Neural progenitor cell (in vitro differentiated cells): Measurements from ENCODE around the gene SBNO1. TPM values are rescaled to one million over a fixed set of nuclear protein-coding genes. Genes with fewer than 3 reads are reported as not detected.

Experiments
- DNase-seq: peaks from one replicate; pipeline ENCODE4 v3.0.0-alpha.2; 2016; ENCODE audit warnings: low spot score
- H2AFZ ChIP-seq: fragments of 200-600 bp; sonication (generic); replicated peaks from 2 replicates; pipeline ENCODE4 v1.6.1; 2016; ENCODE audit warnings: antibody characterized with exemption
- H3F3A ChIP-seq: fragments of 200-600 bp; sonication (generic); 2 replicates; pipeline ENCODE4 v1.6.1; 2016; ENCODE audit warnings: antibody characterized with exemption, low read depth
- H3K27ac ChIP-seq: fragments of 200-600 bp; sonication (generic); 2 replicates; pipeline ENCODE4 v1.5.1; 2016; ENCODE audit warnings: mild to moderate bottlenecking
- H3K27me3 ChIP-seq: fragments of 200-600 bp; sonication (generic); 2 replicates; pipeline ENCODE4 v1.6.1; 2016; ENCODE audit warnings: mild to moderate bottlenecking, moderate library complexity
- H3K36me3 ChIP-seq: fragments of 200-600 bp; sonication (generic); 2 replicates; pipeline ENCODE4 v1.5.1; 2016
- H3K4me1 ChIP-seq: fragments of 200-600 bp; sonication (generic); 2 replicates; pipeline ENCODE4 v1.6.1; 2016; ENCODE audit warnings: mixed run types
- H3K4me2 ChIP-seq: fragments of 200-600 bp; sonication (generic); 2 replicates; pipeline ENCODE4 v1.6.1; 2016
- H3K4me3 ChIP-seq: fragments of 200-600 bp; sonication (generic); 2 replicates; pipeline ENCODE4 v1.5.1; 2016
- H3K79me2 ChIP-seq: fragments of 200-600 bp; sonication (generic); 2 replicates; pipeline ENCODE4 v1.6.1; 2016; ENCODE audit warnings: low read depth
- H3K9ac ChIP-seq: fragments of 200-600 bp; sonication (generic); 2 replicates; pipeline ENCODE4 v1.6.1; 2016
- H3K9me3 ChIP-seq: fragments of 200-600 bp; sonication (generic); 2 replicates; pipeline ENCODE4 v1.5.1; 2016; ENCODE audit warnings: low read depth
- H4K20me1 ChIP-seq: fragments of 200-600 bp; sonication (generic); 2 replicates; pipeline ENCODE4 v1.6.1; 2016; ENCODE audit warnings: low read depth
- H3K27ac Mint-ChIP-seq: 3 replicates; pipeline ENCODE4 v1.8.0; 2021; ENCODE audit warnings: mixed read lengths
- H3K27me3 Mint-ChIP-seq: 2 replicates; pipeline ENCODE4 v1.8.0; 2022; ENCODE audit warnings: low read depth, mild to moderate bottlenecking, inconsistent platforms, moderate library complexity, mixed read lengths; ENCODE audit not compliant: insufficient read depth
- H3K36me3 Mint-ChIP-seq: 3 replicates; pipeline ENCODE4 v1.8.0; 2021; ENCODE audit warnings: mixed read lengths
- H3K4me1 Mint-ChIP-seq: 3 replicates; pipeline ENCODE4 v1.8.0; 2021; ENCODE audit warnings: mixed read lengths
- H3K4me3 Mint-ChIP-seq: 3 replicates; pipeline ENCODE4 v1.8.0; 2021; ENCODE audit warnings: mild to moderate bottlenecking, moderate library complexity, mixed read lengths
- H3K9me3 Mint-ChIP-seq: 3 replicates; pipeline ENCODE4 v1.8.0; 2020; ENCODE audit warnings: mixed read lengths
- CTCF ChIP-seq: fragments of 200-600 bp; sonication (generic); IDR thresholded peaks from 2 replicates; pipeline ENCODE4 v1.5.1; 2017; ENCODE audit warnings: antibody characterized with exemption, mild to moderate bottlenecking
- EZH2 ChIP-seq: fragments of 200-600 bp; sonication (generic); IDR thresholded peaks from 2 replicates; pipeline ENCODE4 v1.6.1; 2017; ENCODE audit warnings: antibody characterized with exemption, mild to moderate bottlenecking, moderate library complexity
- EZH2phosphoT487 ChIP-seq: fragments of 200-600 bp; sonication (generic); IDR thresholded peaks from 2 replicates; pipeline ENCODE4 v1.6.1; 2017; ENCODE audit warnings: antibody characterized with exemption
- total RNA-seq: library from RNA; depleted of rRNA; stranded (reverse); fragments of >200 nt; gene quantifications from 2 replicates; pipeline ENCODE4 v1.2.3, GENCODE V29; 2015; ENCODE audit warnings: low replicate concordance

The SBNO1 gene
- total RNA-seq, 1 donor from 2014 or later: 81.6 TPM

- Histone ChIP-seq H3K4me2 (no peak overlapping the region), H3K9ac (no peak overlapping the region), H2AFZ (no peak overlapping the region), H3K4me1 (peaks cover 3% of the 10 kb centered on the region), H3F3A (peaks cover 11% of the 10 kb centered on the region), H3K27ac (no peak overlapping the region), H3K79me2 (no peaks in the 10 kb centered on the region), H4K20me1 (peaks cover 52% of the 10 kb centered on the region), H3K36me3 (no peaks in the 10 kb centered on the region), H3K9me3 (no peaks in the 10 kb centered on the region), H3K4me3 (no peak overlapping the region), H3K27me3 (no peaks in the 10 kb centered on the region)
- Mint-ChIP-seq H3K9me3 (no peaks in the 10 kb centered on the region), H3K4me1 (peaks cover 8% of the 10 kb centered on the region), H3K27ac (no peak overlapping the region), H3K36me3 (peaks cover 21% of the 10 kb centered on the region), H3K27me3 (peaks cover under 1% of the 10 kb centered on the region), H3K4me3 (no peak overlapping the region)
- TF ChIP-seq EZH2: no peak
- TF ChIP-seq EZH2phosphoT487: no peak
- TF ChIP-seq CTCF: no peak
- no peak for DNase-seq
Measured at GRCh38 chr12:123397400-123397799, 32.8 kb upstream of the SBNO1 start.

- no peak overlapping the region for H3K27ac Mint-ChIP-seq
- peaks cover 21% of the 10 kb centered on the region for H3K36me3 Mint-ChIP-seq
Measured at GRCh38 chr12:123396954-123397353, 32.3 kb upstream of the SBNO1 start.

GRCh38 chr12:123396543-123396942, 31.9 kb upstream of the SBNO1 start:
- no peaks in the 10 kb centered on the region for H3K36me3 ChIP-seq
- H4K20me1 ChIP-seq: peaks cover 52% of the 10 kb centered on the region
- TF ChIP-seq CTCF (no peak), EZH2phosphoT487 (no peak)

More at GRCh38 chr12:123396954-123397353, 32.3 kb upstream of the SBNO1 start:
- no peak overlapping the region for H3K27ac ChIP-seq
- Mint-ChIP-seq H3K4me3 (no peak overlapping the region), H3K27me3 (peaks cover 2% of the 10 kb centered on the region), H3K4me1 (peaks cover 4% of the 10 kb centered on the region), H3K9me3 (no peaks in the 10 kb centered on the region)
- no peak overlapping the region for H3K4me2 ChIP-seq
- H3K9ac ChIP-seq: no peak overlapping the region
- H3K9me3 ChIP-seq: no peaks in the 10 kb centered on the region
- no peak overlapping the region for H2AFZ ChIP-seq
- peaks cover 52% of the 10 kb centered on the region for H4K20me1 ChIP-seq
- no peak for DNase-seq
- peaks cover 6% of the 10 kb centered on the region for H3F3A ChIP-seq
- no peaks in the 10 kb centered on the region for H3K79me2 ChIP-seq
- H3K4me3 ChIP-seq: no peak overlapping the region
- H3K27me3 ChIP-seq: no peaks in the 10 kb centered on the region
- no peaks in the 10 kb centered on the region for H3K4me1 ChIP-seq
- TF ChIP-seq CTCF: no peak
- TF ChIP-seq EZH2phosphoT487: no peak
- no peak for TF ChIP-seq EZH2
- H3K36me3 ChIP-seq: no peaks in the 10 kb centered on the region

More at GRCh38 chr12:123396543-123396942, 31.9 kb upstream of the SBNO1 start:
- H3K27ac Mint-ChIP-seq: no peak overlapping the region
- Histone ChIP-seq H3K4me3 (no peak overlapping the region), H3K27me3 (no peaks in the 10 kb centered on the region), H3K4me1 (no peaks in the 10 kb centered on the region), H3K4me2 (no peak overlapping the region), H3F3A (peaks cover 2% of the 10 kb centered on the region), H3K9ac (no peak overlapping the region), H3K27ac (no peak overlapping the region), H3K9me3 (no peaks in the 10 kb centered on the region), H3K79me2 (no peaks in the 10 kb centered on the region), H2AFZ (no peak overlapping the region)
- no peaks in the 10 kb centered on the region for H3K9me3 Mint-ChIP-seq
- H3K27me3 Mint-ChIP-seq: peaks cover 2% of the 10 kb centered on the region
- H3K36me3 Mint-ChIP-seq: peaks cover 24% of the 10 kb centered on the region
- no peak overlapping the region for H3K4me3 Mint-ChIP-seq
- H3K4me1 Mint-ChIP-seq: peaks cover 2% of the 10 kb centered on the region
- no peak for DNase-seq
